Measurements from ENCODE around the gene UBN1. TPM values are rescaled to one million over a fixed set of nuclear protein-coding genes. Genes with fewer than 3 reads are reported as not detected.

Gene UBN1
- total and polyA plus RNA-seq, 4 donors, result 7.8 to 33.2 (median 15.5) TPM

DNA sequence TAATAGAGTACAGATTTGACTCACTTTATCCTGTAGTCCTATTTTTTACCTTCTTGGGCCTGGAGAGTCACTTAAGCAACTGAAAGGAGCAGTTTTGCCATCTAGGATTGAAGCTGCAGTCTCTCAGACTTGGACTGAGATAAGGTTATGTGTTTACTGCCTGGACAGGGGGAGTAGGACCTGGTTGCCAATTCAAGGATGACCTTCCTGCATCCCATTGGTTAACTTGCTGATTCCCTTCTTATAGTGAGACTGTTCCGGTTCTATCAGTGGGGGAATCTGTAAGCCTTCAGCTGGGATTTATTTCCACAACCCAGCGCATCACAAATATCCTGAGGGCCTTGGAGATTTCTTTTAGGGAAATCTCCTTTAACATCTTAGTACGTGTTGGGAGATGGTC is 2.9 kb downstream of the UBN1 start:
- H3K4me1 ChIP-seq (ENCODE audit: control insufficient read depth in 1 of 2, insufficient read depth in 2 of 2, low read length in 2 of 2), result no peaks in the 10 kb centered on the region
- ATAC-seq (ENCODE audit: low FRiP score), result no peak
- no peak for DNase-seq
- intact Hi-C loops (cut with DNase I), result no loop called here
- H3K4me3 ChIP-seq (ENCODE audit: low read length in 2 of 2), result no peak overlapping the region
- H3K36me3 ChIP-seq (ENCODE audit: control insufficient read depth in 1 of 2, insufficient read depth in 2 of 2, low read length in 1 of 2), result peaks cover 0 to 4% of the 10 kb centered on the region in 2 donors
- no peaks in the 10 kb centered on the region for H3K9me3 ChIP-seq (ENCODE audit: control insufficient read depth, low read length)
- H3K27me3 ChIP-seq (ENCODE audit: control insufficient read depth in 1 of 2, insufficient read depth in 2 of 2, low read length in 1 of 2), result no peaks in the 10 kb centered on the region
- 64 to 72% methylated on average over 3 of the region's 3 CpGs for WGBS, 2 donors
- no peak overlapping the region for H3K27ac ChIP-seq (ENCODE audit: low read depth in 1 of 2, low read length in 2 of 2)

DNA sequence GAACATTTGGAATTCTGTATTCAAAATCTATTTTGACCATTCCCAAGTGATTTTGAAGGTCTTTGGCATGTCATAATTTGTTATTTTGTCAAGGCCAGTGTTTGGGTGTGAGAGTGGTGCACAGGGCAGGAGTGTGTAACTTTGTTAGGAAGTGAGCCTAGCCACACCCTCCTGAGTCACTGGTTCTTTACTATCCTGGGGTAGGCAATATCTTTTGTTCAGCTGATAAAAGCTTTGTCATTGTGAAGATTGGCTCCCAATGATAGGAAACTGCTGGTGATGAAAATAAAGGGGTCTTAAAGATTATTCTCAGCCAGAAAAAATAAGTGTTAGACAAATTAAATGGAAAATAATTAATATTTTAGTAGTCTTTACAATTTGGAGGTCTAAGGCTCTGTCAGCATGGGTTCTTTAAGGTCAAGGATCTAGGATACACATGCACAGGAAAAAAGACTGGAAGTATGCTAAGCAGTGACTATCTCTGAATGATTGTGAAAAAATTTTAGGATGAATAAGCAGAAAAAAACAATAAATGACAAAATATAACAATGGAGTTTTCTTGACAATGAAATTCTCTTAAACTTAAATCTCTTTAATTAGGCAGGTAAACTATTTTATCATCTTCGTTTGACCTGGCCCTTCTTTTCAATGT is 5.1 kb downstream of the UBN1 start:
- 77 to 79% methylated on average over 1 of the region's 1 CpG for WGBS, 2 donors
- DNase-seq, result no peak
- intact Hi-C loops (cut with DNase I), result no loop called here
- ATAC-seq (ENCODE audit: low FRiP score), result no peak
- no peaks in the 10 kb centered on the region for H3K27me3 ChIP-seq (ENCODE audit: control insufficient read depth in 1 of 2, insufficient read depth in 2 of 2, low read length in 1 of 2)
- no peak overlapping the region for H3K4me3 ChIP-seq (ENCODE audit: low read length in 2 of 2)
- H3K36me3 ChIP-seq (ENCODE audit: control insufficient read depth in 1 of 2, insufficient read depth in 2 of 2, low read length in 1 of 2), result peaks cover 0 to 4% of the 10 kb centered on the region in 2 donors
- H3K27ac ChIP-seq (ENCODE audit: low read depth in 1 of 2, low read length in 2 of 2), result no peak overlapping the region
- no peaks in the 10 kb centered on the region for H3K4me1 ChIP-seq (ENCODE audit: control insufficient read depth in 1 of 2, insufficient read depth in 2 of 2, low read length in 2 of 2)
- H3K9me3 ChIP-seq (ENCODE audit: control insufficient read depth, low read length), result no peaks in the 10 kb centered on the region

DNA sequence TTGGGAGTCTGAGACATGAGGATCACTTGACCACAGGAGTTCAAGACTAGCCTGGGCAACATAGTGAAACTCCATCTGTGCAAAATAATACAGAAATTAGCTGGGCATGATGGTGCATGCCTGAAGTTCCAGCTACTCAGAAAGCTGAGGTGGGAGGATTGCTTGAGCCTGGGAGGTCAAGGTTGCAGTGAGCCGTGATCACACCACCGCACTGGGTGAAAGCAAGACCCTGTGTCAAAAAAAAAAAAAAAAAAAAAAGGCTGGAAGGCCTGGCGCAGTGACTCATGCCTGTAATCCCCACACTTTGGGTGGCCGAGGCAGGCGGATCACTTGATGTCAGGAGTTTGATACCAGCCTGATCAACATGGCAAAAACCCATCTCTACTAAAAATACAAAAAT is 8.1 kb downstream of the UBN1 start:
- H3K27ac ChIP-seq (ENCODE audit: low read depth in 1 of 2, low read length in 2 of 2), result no peak overlapping the region
- intact Hi-C loops (cut with DNase I), result no loop called here
- H3K36me3 ChIP-seq (ENCODE audit: control insufficient read depth in 1 of 2, insufficient read depth in 2 of 2, low read length in 1 of 2), result peaks cover 3 to 11% of the 10 kb centered on the region in 2 donors
- no peaks in the 10 kb centered on the region for H3K9me3 ChIP-seq (ENCODE audit: control insufficient read depth, low read length)
- no peaks in the 10 kb centered on the region for H3K4me1 ChIP-seq (ENCODE audit: control insufficient read depth in 1 of 2, insufficient read depth in 2 of 2, low read length in 2 of 2)
- 76 to 95% methylated on average over 4 to 5 of the region's 5 CpGs for WGBS, 2 donors
- H3K4me3 ChIP-seq (ENCODE audit: low read length in 2 of 2), result no peak overlapping the region
- ATAC-seq (ENCODE audit: low FRiP score), result no peak
- H3K27me3 ChIP-seq (ENCODE audit: control insufficient read depth in 1 of 2, insufficient read depth in 2 of 2, low read length in 1 of 2), result no peaks in the 10 kb centered on the region
- no peak for DNase-seq

DNA sequence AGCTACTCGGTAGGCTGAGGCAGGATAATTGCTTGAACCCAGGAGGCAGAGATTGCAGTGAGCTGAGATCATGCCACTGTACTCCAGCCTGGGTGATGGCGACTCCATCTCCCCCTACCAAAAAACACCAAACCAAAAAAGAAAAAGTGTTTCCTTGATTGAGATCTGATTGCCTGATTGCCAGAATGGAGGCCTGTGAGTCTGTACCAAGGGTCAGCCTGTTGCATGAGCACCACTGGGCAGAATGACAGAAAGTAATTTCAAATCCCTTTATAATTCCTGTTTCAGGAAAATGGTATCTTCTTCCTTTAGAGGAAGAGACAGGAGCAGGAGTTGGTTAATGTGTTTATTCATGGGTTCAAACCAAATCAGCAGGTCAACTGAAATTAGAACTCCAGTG is 8.5 kb downstream of the UBN1 start:
- no peaks in the 10 kb centered on the region for H3K27me3 ChIP-seq (ENCODE audit: control insufficient read depth in 1 of 2, insufficient read depth in 2 of 2, low read length in 1 of 2)
- no peaks in the 10 kb centered on the region for H3K9me3 ChIP-seq (ENCODE audit: control insufficient read depth, low read length)
- H3K27ac ChIP-seq (ENCODE audit: low read depth in 1 of 2, low read length in 2 of 2), result no peak overlapping the region
- no peak overlapping the region for H3K4me3 ChIP-seq (ENCODE audit: low read length in 2 of 2)
- H3K36me3 ChIP-seq (ENCODE audit: control insufficient read depth in 1 of 2, insufficient read depth in 2 of 2, low read length in 1 of 2), result peaks cover 3 to 12% of the 10 kb centered on the region in 2 donors
- 84 to 92% methylated on average over 2 of the region's 2 CpGs for WGBS, 2 donors
- no peak for ATAC-seq (ENCODE audit: low FRiP score)
- no peak for DNase-seq
- intact Hi-C loops (cut with DNase I), result no loop called here
- no peaks in the 10 kb centered on the region for H3K4me1 ChIP-seq (ENCODE audit: control insufficient read depth in 1 of 2, insufficient read depth in 2 of 2, low read length in 2 of 2)

DNA sequence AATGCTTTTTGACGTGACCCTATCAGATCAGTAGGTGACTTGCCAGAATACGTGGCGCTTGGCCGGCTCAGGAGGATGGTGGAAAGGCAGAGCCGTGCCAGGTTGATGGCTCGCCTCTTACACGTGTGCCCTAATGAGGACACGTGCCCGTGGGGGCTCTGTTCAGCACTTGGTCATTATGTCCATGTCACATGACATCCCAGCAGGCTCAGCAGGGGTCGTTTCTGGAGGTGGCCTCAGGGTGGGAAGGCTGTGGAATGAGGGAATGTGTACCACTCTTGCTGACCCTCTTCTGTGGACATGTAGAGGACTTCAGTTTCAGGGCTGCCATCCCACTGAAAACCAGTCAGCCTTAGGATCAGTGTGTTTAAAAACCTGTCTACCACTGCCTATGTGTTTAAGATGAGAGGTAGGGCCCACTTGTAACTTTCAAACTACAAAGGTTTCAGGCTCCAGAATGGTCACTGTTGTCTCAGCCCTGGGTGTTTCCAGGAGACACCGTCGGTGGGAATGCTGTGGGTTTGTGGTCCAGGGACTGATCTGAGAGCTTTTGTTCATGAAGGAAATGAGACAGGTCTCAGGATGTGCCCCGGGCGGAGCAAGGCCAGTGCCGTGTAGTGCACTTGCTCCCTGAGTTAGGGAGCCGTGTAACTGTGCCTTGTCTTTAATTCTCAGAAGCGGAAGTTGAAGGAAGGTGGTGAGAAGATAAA is 12.1 kb downstream of the UBN1 start:
- H3K4me1 ChIP-seq (ENCODE audit: control insufficient read depth in 1 of 2, insufficient read depth in 2 of 2, low read length in 2 of 2), result peaks cover 0 to 2% of the 10 kb centered on the region in 2 donors
- no peak overlapping the region for H3K4me3 ChIP-seq (ENCODE audit: low read length in 2 of 2)
- intact Hi-C loops (cut with DNase I), result no loop called here
- DNase-seq (no peak), ATAC-seq (ENCODE audit: low FRiP score) (no peak)
- no peaks in the 10 kb centered on the region for H3K9me3 ChIP-seq (ENCODE audit: control insufficient read depth, low read length)
- no peak overlapping the region for H3K27ac ChIP-seq (ENCODE audit: low read depth in 1 of 2, low read length in 2 of 2)
- H3K36me3 ChIP-seq (ENCODE audit: control insufficient read depth in 1 of 2, insufficient read depth in 2 of 2, low read length in 1 of 2), result peaks cover 3 to 10% of the 10 kb centered on the region in 2 donors
- WGBS, 2 donors, result 85% methylated on average over 17 of the region's 17 CpGs
- H3K27me3 ChIP-seq (ENCODE audit: control insufficient read depth in 1 of 2, insufficient read depth in 2 of 2, low read length in 1 of 2), result no peaks in the 10 kb centered on the region

DNA sequence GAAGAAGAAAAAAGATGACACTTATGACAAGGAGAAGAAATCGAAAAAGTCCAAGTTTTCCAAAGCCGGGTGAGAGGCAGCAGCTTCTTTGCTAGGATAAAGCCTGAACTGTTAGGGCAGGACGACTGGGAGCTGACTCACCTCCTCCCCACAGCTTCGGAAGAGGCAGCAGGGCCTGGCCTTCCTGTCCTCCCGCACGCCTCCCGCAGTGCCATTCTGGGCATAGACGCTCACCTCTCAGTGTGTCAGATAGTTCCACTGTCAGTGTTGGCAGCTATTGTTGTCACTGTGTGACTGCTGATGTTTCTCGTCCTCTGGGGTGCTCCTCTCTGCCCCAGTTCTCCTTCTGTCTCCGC is 12.6 kb downstream of the UBN1 start:
- Histone ChIP-seq H3K4me3 (ENCODE audit: low read length in 2 of 2) (no peak overlapping the region), H3K36me3 (ENCODE audit: control insufficient read depth in 1 of 2, insufficient read depth in 2 of 2, low read length in 1 of 2) (peaks cover 3 to 10% of the 10 kb centered on the region in 2 donors), H3K27ac (ENCODE audit: low read depth in 1 of 2, low read length in 2 of 2) (no peak overlapping the region), H3K4me1 (ENCODE audit: control insufficient read depth in 1 of 2, insufficient read depth in 2 of 2, low read length in 2 of 2) (peaks cover 0 to 2% of the 10 kb centered on the region in 2 donors), H3K27me3 (ENCODE audit: control insufficient read depth in 1 of 2, insufficient read depth in 2 of 2, low read length in 1 of 2) (no peaks in the 10 kb centered on the region), H3K9me3 (ENCODE audit: control insufficient read depth, low read length) (no peaks in the 10 kb centered on the region)
- 91 to 92% methylated on average over 10 of the region's 10 CpGs for WGBS, 2 donors
- DNase-seq, result no peak
- no peak for ATAC-seq (ENCODE audit: low FRiP score)
- intact Hi-C loops (cut with DNase I), result no loop called here

DNA sequence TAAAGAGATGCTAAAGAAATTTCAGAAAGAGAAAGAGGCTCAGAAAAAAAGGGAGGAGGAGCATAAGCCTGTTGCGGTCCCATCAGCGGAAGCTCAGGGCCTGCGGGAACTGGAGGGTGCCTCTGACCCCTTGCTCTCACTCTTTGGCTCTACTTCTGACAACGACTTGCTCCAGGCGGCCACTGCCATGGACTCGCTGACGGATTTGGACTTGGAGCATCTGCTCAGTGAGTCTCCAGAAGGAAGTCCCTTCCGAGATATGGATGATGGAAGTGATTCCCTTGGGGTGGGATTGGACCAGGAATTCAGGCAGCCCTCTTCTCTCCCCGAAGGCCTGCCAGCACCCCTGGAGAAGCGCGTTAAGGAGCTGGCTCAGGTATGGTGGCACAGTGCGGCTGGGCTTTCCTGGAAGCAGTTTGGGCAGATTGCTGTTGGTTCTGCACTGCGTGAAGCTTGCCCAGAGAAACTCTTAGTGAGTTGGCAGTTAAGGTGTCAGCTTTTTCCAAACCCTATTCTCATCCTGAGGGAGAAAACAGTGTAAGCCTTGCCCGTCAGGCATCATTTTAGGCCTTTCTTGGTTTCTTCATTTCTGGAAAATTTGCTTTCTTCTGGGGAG is 13.6 kb downstream of the UBN1 start:
- H3K4me3 ChIP-seq (ENCODE audit: low read length in 2 of 2), result no peak overlapping the region
- 90 to 92% methylated on average over 14 of the region's 14 CpGs for WGBS, 2 donors
- no peaks in the 10 kb centered on the region for H3K9me3 ChIP-seq (ENCODE audit: control insufficient read depth, low read length)
- no peak for DNase-seq
- no peak overlapping the region for H3K27ac ChIP-seq (ENCODE audit: low read depth in 1 of 2, low read length in 2 of 2)
- H3K4me1 ChIP-seq (ENCODE audit: control insufficient read depth in 1 of 2, insufficient read depth in 2 of 2, low read length in 2 of 2), result peaks cover 0 to 2% of the 10 kb centered on the region in 2 donors
- no peak for ATAC-seq (ENCODE audit: low FRiP score)
- peaks cover 3 to 10% of the 10 kb centered on the region in 2 donors for H3K36me3 ChIP-seq (ENCODE audit: control insufficient read depth in 1 of 2, insufficient read depth in 2 of 2, low read length in 1 of 2)
- intact Hi-C loops (cut with DNase I), result no loop called here
- H3K27me3 ChIP-seq (ENCODE audit: control insufficient read depth in 1 of 2, insufficient read depth in 2 of 2, low read length in 1 of 2), result no peaks in the 10 kb centered on the region

DNA sequence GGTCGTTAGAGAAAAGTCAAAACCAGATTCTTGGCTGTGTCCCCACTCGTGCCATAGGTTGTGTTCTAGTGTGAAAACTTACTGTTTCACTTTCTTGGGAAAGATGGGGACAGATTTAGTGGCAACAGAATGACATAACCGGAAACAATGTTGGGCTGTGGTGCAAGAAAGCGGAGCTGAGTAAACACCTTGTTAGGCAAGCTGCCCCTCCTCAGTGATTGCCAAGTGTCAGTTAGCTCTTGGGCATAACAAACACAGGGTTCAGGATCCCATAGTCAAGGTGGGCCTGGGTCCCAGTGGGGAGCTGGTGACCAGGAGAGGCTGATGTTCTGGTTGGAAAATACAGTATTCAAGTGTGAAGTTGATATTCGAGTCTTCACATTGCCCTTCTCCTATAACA is 15.4 kb downstream of the UBN1 start:
- Histone ChIP-seq H3K4me1 (ENCODE audit: control insufficient read depth in 1 of 2, insufficient read depth in 2 of 2, low read length in 2 of 2) (peaks cover 0 to 2% of the 10 kb centered on the region in 2 donors), H3K4me3 (ENCODE audit: low read length in 2 of 2) (no peak overlapping the region), H3K27ac (ENCODE audit: low read depth in 1 of 2, low read length in 2 of 2) (no peak overlapping the region), H3K27me3 (ENCODE audit: control insufficient read depth in 1 of 2, insufficient read depth in 2 of 2, low read length in 1 of 2) (no peaks in the 10 kb centered on the region), H3K36me3 (ENCODE audit: control insufficient read depth in 1 of 2, insufficient read depth in 2 of 2, low read length in 1 of 2) (peaks cover 3 to 10% of the 10 kb centered on the region in 2 donors), H3K9me3 (ENCODE audit: control insufficient read depth, low read length) (no peaks in the 10 kb centered on the region)
- ATAC-seq (ENCODE audit: low FRiP score) (no peak), DNase-seq (no peak)
- WGBS, 2 donors, result 33 to 46% methylated on average over 5 of the region's 5 CpGs
- intact Hi-C loops (cut with DNase I), result no loop called here

DNA sequence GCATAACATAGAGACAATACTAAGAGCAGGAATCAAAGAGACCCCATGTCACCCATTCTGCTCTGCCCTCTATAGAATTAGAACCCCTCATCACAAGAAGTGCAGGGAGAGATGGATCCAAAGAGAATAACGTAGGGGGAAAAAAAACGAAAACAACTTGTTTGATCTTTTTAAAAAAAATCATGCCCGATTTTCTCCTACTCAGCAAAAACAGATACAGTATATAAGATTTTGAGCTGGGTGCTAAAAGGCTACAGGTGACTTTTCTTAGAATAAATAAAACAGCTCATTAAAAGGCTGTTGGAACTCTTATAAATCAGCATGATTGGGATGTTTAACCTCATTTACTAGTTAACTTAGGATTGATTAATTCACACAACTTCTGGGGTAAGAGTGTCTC is 17.4 kb downstream of the UBN1 start:
- H3K36me3 ChIP-seq (ENCODE audit: control insufficient read depth in 1 of 2, insufficient read depth in 2 of 2, low read length in 1 of 2), result peaks cover 0 to 8% of the 10 kb centered on the region in 2 donors
- WGBS, 2 donors, result 77 to 82% methylated on average over 3 of the region's 3 CpGs
- no peaks in the 10 kb centered on the region for H3K9me3 ChIP-seq (ENCODE audit: control insufficient read depth, low read length)
- no peak overlapping the region for H3K27ac ChIP-seq (ENCODE audit: low read depth in 1 of 2, low read length in 2 of 2)
- intact Hi-C loops (cut with DNase I), result no loop called here
- DNase-seq, result no peak
- H3K4me1 ChIP-seq (ENCODE audit: control insufficient read depth in 1 of 2, insufficient read depth in 2 of 2, low read length in 2 of 2), result peaks cover 0 to 2% of the 10 kb centered on the region in 2 donors
- no peak for ATAC-seq (ENCODE audit: low FRiP score)
- no peaks in the 10 kb centered on the region for H3K27me3 ChIP-seq (ENCODE audit: control insufficient read depth in 1 of 2, insufficient read depth in 2 of 2, low read length in 1 of 2)
- no peak overlapping the region for H3K4me3 ChIP-seq (ENCODE audit: low read length in 2 of 2)

All from aorta (tissue), 5 donors.